GM23338 (cell line): ENCODE results near the gene RIOX2.

Experiments used
- CREB1 ChIP-seq: fragments of 250-450 bp; sonication (Bioruptor Pico); IDR thresholded peaks from 2 replicates; pipeline ENCODE4 v1.5.0; 2020; ENCODE audit warnings: low read depth, mild to moderate bottlenecking, moderate library complexity
- CTCF ChIP-seq, 2 experiments: fragments of 200-600 bp in 1 of 2; sonication (generic) in 1 of 2; conservative IDR thresholded peaks; 2 replicates each; pipeline versions ENCODE4 v1.5.1 to v1.6.1; 2016 to 2017; ENCODE audit warnings: antibody characterized with exemption in 2 of 2, low read depth in 2 of 2, mild to moderate bottlenecking in 2 of 2, moderate library complexity in 1 of 2
- EZH2 ChIP-seq: fragments of 200-600 bp; sonication (generic); IDR thresholded peaks from one replicate; pipeline ENCODE4 v1.8.0; 2017; ENCODE audit warnings: antibody characterized with exemption, mild to moderate bottlenecking, low read depth; ENCODE audit not compliant: unreplicated experiment
- EZH2phosphoT487 ChIP-seq: fragments of 200-600 bp; sonication (generic); IDR thresholded peaks from one replicate; pipeline ENCODE4 v1.8.1; 2018; ENCODE audit warnings: antibody characterized with exemption; ENCODE audit not compliant: unreplicated experiment
- NANOG ChIP-seq: IDR thresholded peaks from 2 replicates; pipeline ENCODE4 v1.6.1; 2016; ENCODE audit warnings: antibody characterized with exemption, borderline replicate concordance
- POLR2AphosphoS5 ChIP-seq: IDR thresholded peaks from 2 replicates; pipeline ENCODE4 v1.6.1; 2016; ENCODE audit warnings: antibody characterized with exemption, low read depth
- STAT1 ChIP-seq: IDR thresholded peaks from one replicate; pipeline ENCODE4 v1.6.1; 2016; ENCODE audit warnings: antibody characterized with exemption; ENCODE audit not compliant: unreplicated experiment
- TF ChIP-seq, protein P1 (sequence below): IDR thresholded peaks from one replicate; pipeline ENCODE4 v1.6.1; 2018; ENCODE audit warnings: antibody characterized with exemption; ENCODE audit not compliant: unreplicated experiment

DNA sequence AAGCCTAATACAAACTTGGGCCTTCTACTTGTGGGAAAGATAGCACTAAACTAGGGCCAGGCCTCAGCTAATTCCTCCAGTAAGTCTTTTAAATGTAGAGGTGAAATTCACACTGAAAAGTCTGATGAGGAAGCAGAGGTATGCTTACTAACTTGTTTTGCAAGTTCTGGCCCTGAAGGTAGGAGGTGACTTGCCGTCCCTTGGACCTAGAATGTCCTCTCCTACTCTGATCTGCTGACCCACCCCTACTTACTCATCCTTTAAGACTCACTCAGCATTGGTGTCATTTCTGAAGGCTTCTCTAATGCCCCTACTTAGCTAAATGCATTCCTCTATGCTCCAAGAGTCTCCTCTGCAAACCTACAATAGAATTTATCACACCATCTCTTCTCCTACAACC is 19.4 kb downstream of the RIOX2 start:
- TF ChIP-seq CREB1 (no peak), CTCF (conservative IDR thresholded peaks at IDR 0.05; ENCODE audit: low read depth in 2 of 2) (no peak), EZH2 (no peak), EZH2phosphoT487 (no peak), NANOG (no peak), POLR2AphosphoS5 (no peak), STAT1 (no peak)
- TF ChIP-seq, protein P1, sequence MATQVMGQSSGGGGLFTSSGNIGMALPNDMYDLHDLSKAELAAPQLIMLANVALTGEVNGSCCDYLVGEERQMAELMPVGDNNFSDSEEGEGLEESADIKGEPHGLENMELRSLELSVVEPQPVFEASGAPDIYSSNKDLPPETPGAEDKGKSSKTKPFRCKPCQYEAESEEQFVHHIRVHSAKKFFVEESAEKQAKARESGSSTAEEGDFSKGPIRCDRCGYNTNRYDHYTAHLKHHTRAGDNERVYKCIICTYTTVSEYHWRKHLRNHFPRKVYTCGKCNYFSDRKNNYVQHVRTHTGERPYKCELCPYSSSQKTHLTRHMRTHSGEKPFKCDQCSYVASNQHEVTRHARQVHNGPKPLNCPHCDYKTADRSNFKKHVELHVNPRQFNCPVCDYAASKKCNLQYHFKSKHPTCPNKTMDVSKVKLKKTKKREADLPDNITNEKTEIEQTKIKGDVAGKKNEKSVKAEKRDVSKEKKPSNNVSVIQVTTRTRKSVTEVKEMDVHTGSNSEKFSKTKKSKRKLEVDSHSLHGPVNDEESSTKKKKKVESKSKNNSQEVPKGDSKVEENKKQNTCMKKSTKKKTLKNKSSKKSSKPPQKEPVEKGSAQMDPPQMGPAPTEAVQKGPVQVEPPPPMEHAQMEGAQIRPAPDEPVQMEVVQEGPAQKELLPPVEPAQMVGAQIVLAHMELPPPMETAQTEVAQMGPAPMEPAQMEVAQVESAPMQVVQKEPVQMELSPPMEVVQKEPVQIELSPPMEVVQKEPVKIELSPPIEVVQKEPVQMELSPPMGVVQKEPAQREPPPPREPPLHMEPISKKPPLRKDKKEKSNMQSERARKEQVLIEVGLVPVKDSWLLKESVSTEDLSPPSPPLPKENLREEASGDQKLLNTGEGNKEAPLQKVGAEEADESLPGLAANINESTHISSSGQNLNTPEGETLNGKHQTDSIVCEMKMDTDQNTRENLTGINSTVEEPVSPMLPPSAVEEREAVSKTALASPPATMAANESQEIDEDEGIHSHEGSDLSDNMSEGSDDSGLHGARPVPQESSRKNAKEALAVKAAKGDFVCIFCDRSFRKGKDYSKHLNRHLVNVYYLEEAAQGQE: no peak
